ENCODE results near the gene TGM6.

DNA sequence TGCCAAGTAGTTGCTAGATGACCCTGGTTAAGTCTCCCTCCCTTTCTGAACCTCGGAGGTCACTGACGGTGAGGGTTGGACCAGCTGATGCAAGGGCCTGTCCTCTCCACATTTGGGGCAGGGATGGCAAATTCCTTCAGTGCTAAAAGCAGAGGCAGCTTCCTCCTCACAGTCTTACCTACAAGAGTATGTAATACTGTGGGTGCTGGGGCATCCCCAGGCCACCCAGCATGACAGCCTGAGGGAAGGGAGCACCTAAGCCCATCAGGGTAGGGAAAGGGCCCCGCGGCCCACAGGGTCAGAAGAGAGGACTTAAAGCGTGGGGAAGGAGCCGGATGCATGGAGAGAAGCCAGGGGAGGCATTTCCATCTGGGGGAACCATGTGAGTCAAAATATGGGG is 46.9 kb upstream of the TGM6 start:
- TF ChIP-seq POLR2A (IDR thresholded peaks at IDR 0.05) (no peak), CTCF (IDR thresholded peaks at IDR 0.05) (no peak)
